GM13976 (cell line): Measurements from ENCODE around the gene HTT.

Source experiments
- DNase-seq: peaks from one replicate; pipeline ENCODE4 v3.0.0; 2012; ENCODE audit warnings: low spot score
- CTCF ChIP-seq: IDR thresholded peaks from 2 replicates; pipeline ENCODE4 v1.5.1; 2012; ENCODE audit warnings: borderline replicate concordance, mild to moderate bottlenecking; ENCODE audit not compliant: insufficient read depth; ENCODE audit errors: extremely low read depth, missing control alignments, control extremely low read depth
- in situ Hi-C: fragments of 300-500 bp; cut with MboI; formaldehyde crosslinking; loops from one replicate; pipeline ENCODE4 v1.12.0; 2022; ENCODE audit warnings: low sequenced_read_pairs, mixed read lengths, inconsistent platforms; ENCODE audit not compliant: unreplicated experiment

Gene HTT

DNA sequence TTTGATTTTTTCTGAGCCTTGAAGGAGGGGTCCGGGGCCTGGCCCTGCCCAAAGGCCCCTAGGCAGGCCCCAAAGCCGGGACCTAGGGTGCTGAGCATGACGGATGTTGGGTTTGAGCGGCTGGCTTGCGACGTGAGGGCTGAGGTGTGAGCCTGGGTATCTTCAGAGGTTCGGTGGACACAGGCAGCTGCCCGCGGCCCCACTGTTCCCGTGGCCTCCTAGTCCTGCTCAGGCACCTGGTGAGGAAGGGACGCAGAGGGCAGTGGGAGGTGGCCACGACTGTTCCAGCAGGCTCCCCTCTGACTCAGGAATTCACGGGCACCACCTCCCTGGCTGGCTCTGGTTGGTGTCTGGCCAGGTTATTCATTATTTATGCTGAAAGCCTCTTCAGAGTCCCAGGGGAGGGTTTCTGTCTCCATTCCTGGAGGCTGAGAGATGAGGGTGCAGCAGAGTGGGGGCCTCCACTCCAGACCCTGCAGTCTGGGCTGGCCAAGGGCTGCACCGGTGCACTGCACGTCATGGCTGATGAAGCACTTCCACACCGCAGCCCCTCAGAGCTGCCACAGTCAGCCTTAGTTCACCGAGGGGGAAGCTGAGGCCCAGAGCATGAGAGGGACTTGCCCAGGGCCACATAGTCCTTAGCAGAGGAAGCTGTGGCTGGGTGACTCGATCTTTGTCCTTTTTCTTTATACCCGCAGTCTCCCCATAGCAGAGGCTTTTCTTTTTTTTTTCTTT is 176.6 kb downstream of the HTT start:
- no peak for DNase-seq
- no peak for TF ChIP-seq CTCF
- in situ Hi-C loops, result no loop called here

DNA sequence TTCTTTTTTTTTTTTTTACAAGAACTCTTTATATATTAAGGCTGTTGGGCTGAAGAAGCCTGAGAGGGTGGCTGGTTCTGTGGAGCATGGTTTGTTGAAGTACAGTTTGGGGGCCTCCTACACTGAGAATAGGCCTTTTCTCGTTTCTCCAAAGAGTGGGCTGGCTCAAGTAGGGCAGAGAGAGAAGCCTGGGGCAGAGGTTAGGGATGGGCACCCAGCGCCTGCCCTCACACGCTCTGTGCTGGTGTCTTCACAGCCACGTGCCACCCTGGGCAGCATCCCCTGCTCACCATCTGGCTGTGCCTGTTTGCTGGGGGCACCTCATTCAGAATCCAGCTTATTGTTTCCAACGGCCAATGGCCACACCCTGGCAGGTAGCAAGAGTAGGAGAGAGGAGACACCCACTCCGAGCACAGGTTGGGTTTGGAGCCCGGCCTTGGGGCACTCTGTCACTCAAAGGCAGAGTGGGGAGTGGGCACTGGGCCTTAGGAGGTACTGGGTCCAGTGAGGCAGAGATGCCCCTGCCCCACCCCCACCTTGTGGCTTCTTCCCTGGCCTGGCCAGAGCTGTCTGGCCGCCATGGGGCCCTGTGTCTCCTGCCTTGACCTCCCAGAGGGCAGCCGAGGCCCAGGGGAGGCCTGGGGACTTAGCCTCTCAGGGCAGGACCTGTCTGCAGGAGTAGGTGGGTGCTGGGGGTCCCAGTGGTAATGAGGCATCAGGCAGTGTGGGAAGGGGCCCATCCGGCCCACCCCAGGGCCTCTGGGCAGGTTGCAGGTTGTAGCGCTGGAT is 177.4 kb downstream of the HTT start:
- no peak for DNase-seq
- no peak for TF ChIP-seq CTCF
- in situ Hi-C loops, result no loop called here

GRCh38 chr4:3252480-3252828 is 178.0 kb downstream of the HTT start:
- DNase-seq, result no peak
- TF ChIP-seq CTCF, result no peak
- in situ Hi-C loops, result no loop called here

DNA sequence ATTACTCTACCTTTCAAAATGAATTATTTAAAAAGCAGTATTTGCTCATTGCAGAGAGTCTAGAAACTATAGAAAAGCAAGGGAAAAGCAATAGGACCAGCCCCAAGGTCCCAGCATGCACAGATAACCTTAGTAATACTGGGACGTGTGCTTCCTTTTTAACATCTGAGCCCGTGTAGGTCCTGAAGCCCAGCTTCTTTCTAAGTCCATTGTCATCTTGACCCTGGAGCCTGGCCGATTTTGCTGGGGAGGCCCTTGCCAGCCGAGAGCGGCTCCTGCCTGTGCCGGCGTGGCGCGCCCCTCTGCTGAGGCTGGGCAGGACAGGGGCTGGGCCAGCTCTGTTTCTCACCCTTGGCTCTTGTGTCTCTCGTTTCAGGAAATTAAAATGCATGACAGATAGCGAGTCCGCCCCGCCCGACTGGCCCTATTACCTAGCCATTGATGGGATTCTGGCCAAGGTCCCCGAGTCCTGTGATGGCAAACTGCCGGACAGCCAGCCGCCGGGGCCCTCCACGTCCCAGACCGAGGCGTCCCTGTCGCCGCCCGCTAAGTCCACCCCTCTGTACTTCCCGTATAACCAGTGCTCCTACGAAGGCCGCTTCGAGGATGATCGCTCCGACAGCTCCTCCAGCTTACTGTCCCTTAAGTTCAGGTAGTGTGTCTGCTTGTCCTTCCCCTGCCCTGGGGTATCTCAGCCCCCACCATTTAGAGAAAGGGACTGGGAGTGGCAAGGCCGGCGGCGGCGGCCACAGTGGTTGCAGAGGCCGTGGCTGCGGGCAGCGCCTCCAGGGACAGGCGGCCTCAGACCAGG is 178.6 kb downstream of the HTT start:
- in situ Hi-C loops, result no loop called here
- no peak for TF ChIP-seq CTCF
- DNase-seq, result no peak

GRCh38 chr4:3253808-3254207 is 179.3 kb downstream of the HTT start:
- in situ Hi-C loops, result no loop called here

More at GRCh38 chr4:3253808-3254207, 179.3 kb downstream of the HTT start:
- no peak for DNase-seq
- no peak for TF ChIP-seq CTCF
